Measurements from ENCODE around the gene ANAPC2.

Gene ANAPC2

GRCh38 chr9:137180491-137180890, 7.9 kb downstream of the ANAPC2 start:
- Histone ChIP-seq H3K27me3 (peaks cover 5% of the 10 kb centered on the region), H3K27ac (no peak overlapping the region), H3K9me3 (no peaks in the 10 kb centered on the region), H3K4me3 (ENCODE audit: low read depth in 1 of 2, low read length in 1 of 2) (no peak overlapping the region), H3K36me3 (peaks cover 89% of the 10 kb centered on the region), H3K4me1 (ENCODE audit: control insufficient read depth in 1 of 2, insufficient read depth in 1 of 2, low read depth in 1 of 2, low read length in 1 of 2) (no peaks in the 10 kb centered on the region)
- TF ChIP-seq CTCF (IDR thresholded peaks at IDR 0.05): no peak

GRCh38 chr9:137179761-137180160, 8.6 kb downstream of the ANAPC2 start:
- H3K4me1 ChIP-seq (ENCODE audit: control insufficient read depth in 1 of 2, insufficient read depth in 1 of 2, low read depth in 1 of 2, low read length in 1 of 2): no peaks in the 10 kb centered on the region
- H3K9me3 ChIP-seq: no peaks in the 10 kb centered on the region
- H3K27ac ChIP-seq: no peak overlapping the region
- H3K36me3 ChIP-seq: peaks cover 82% of the 10 kb centered on the region
- TF ChIP-seq CTCF (IDR thresholded peaks at IDR 0.05): no peak
- H3K4me3 ChIP-seq (ENCODE audit: low read depth in 1 of 2, low read length in 1 of 2): no peak overlapping the region
- peaks cover 12% of the 10 kb centered on the region for H3K27me3 ChIP-seq

- no peaks in the 10 kb centered on the region for H3K9me3 ChIP-seq
- peaks cover 19% of the 10 kb centered on the region for H3K27me3 ChIP-seq
- no peaks in the 10 kb centered on the region for H3K4me1 ChIP-seq (ENCODE audit: control insufficient read depth in 1 of 2, insufficient read depth in 1 of 2, low read depth in 1 of 2, low read length in 1 of 2)
- no peak overlapping the region for H3K4me3 ChIP-seq (ENCODE audit: low read depth in 1 of 2, low read length in 1 of 2)
- peaks cover 75% of the 10 kb centered on the region for H3K36me3 ChIP-seq
- H3K27ac ChIP-seq: no peak overlapping the region
- no peak for TF ChIP-seq CTCF (IDR thresholded peaks at IDR 0.05)
Observed at GRCh38 chr9:137178939-137179630, 9.3 kb downstream of the ANAPC2 start.

- no peak overlapping the region for H3K27ac ChIP-seq
Observed at GRCh38 chr9:137178201-137178938, 10.0 kb downstream of the ANAPC2 start.

More at GRCh38 chr9:137178201-137178938, 10.0 kb downstream of the ANAPC2 start:
- H3K27me3 ChIP-seq: peaks cover 26% of the 10 kb centered on the region
- no peak for TF ChIP-seq CTCF (IDR thresholded peaks at IDR 0.05)
- H3K36me3 ChIP-seq: peaks cover 68% of the 10 kb centered on the region
- H3K4me1 ChIP-seq (ENCODE audit: control insufficient read depth in 1 of 2, insufficient read depth in 1 of 2, low read depth in 1 of 2, low read length in 1 of 2): no peaks in the 10 kb centered on the region
- no peaks in the 10 kb centered on the region for H3K9me3 ChIP-seq
- no peak overlapping the region for H3K4me3 ChIP-seq (ENCODE audit: low read depth in 1 of 2, low read length in 1 of 2)

Measured in neutrophil (primary cell).